Keratinocyte (primary cell): ENCODE data around the gene SLC7A14. TPM values are rescaled to one million over a fixed set of nuclear protein-coding genes. Genes with fewer than 3 reads are reported as not detected.

Experiments used
- DNase-seq: peaks from one replicate; pipeline ENCODE4 v3.0.0-alpha.2; 2011; ENCODE audit warnings: low read depth, missing footprints, low spot score
- FAIRE-seq: peaks from 2 replicates; lab custom pipeline; 2011; peaks lifted over from hg19 to GRCh38; lab: Jason Lieb, UNC
- H2AFZ ChIP-seq: 2 replicates; pipeline ENCODE4 v1.6.0; 2012; ENCODE audit warnings: low read length, control low read depth, inconsistent platforms; ENCODE audit not compliant: control insufficient read depth
- H3K27ac ChIP-seq: 2 replicates; pipeline ENCODE4 v1.5.1; 2011; ENCODE audit warnings: low read length; ENCODE audit not compliant: control insufficient read depth, insufficient read depth
- H3K27me3 ChIP-seq: 3 replicates; pipeline ENCODE4 v1.6.0; 2011; ENCODE audit warnings: low read length; ENCODE audit not compliant: control insufficient read depth, insufficient read depth; ENCODE audit errors: extremely low read depth
- H3K36me3 ChIP-seq, 2 experiments: 2 replicates in 1 of 2; 3 replicates in 1 of 2; pipeline ENCODE4 v1.5.1; 2011; ENCODE audit warnings: low read length in 2 of 2, mild to moderate bottlenecking in 1 of 2; ENCODE audit not compliant: control insufficient read depth in 2 of 2, insufficient read depth in 2 of 2; ENCODE audit errors: extremely low read depth in 1 of 2
- H3K4me1 ChIP-seq: 3 replicates; pipeline ENCODE4 v1.5.1; 2011; ENCODE audit warnings: low read length; ENCODE audit not compliant: control insufficient read depth, insufficient read depth; ENCODE audit errors: extremely low read depth
- H3K4me2 ChIP-seq: 3 replicates; pipeline ENCODE4 v1.6.0; 2011; ENCODE audit warnings: low read depth, low read length; ENCODE audit not compliant: control insufficient read depth, insufficient read depth; ENCODE audit errors: extremely low read depth
- H3K4me3 ChIP-seq, 3 experiments: fragments of 200-600 bp in 1 of 3; sonication (generic) in 1 of 3; 2 replicates in 2 of 3; 3 replicates in 1 of 3; pipeline ENCODE4 v1.5.1; 2011 to 2016; ENCODE audit warnings: low read length in 3 of 3, mild to moderate bottlenecking in 3 of 3, control low read depth in 2 of 3, inconsistent platforms in 1 of 3, low read depth in 1 of 3, mixed read lengths in 1 of 3, mixed run types in 1 of 3, moderate library complexity in 1 of 3; ENCODE audit not compliant: control insufficient read depth in 2 of 3, insufficient read depth in 2 of 3; ENCODE audit errors: extremely low read depth in 1 of 3
- H3K79me2 ChIP-seq: 2 replicates; pipeline ENCODE4 v1.6.0; 2012; ENCODE audit warnings: low read length; ENCODE audit not compliant: control insufficient read depth, insufficient read depth
- H3K9ac ChIP-seq: 3 replicates; pipeline ENCODE4 v1.6.0; 2011; ENCODE audit warnings: low read length; ENCODE audit not compliant: control insufficient read depth, insufficient read depth; ENCODE audit errors: extremely low read depth
- H3K9me1 ChIP-seq: 3 replicates; pipeline ENCODE4 v1.6.0; 2011; ENCODE audit warnings: low read length; ENCODE audit not compliant: control insufficient read depth, insufficient read depth; ENCODE audit errors: extremely low read depth
- H3K9me3 ChIP-seq: 2 replicates; pipeline ENCODE4 v1.5.1; 2012; ENCODE audit warnings: low read depth, low read length; ENCODE audit not compliant: control insufficient read depth
- H4K20me1 ChIP-seq: 3 replicates; pipeline ENCODE4 v1.6.0; 2011; ENCODE audit warnings: low read length; ENCODE audit not compliant: control insufficient read depth, insufficient read depth; ENCODE audit errors: extremely low read depth
- EZH2 ChIP-seq: IDR thresholded peaks from one replicate; pipeline ENCODE4 v1.6.1; 2012; ENCODE audit warnings: inconsistent platforms, mild to moderate bottlenecking, low read length, moderate library complexity
- dilution Hi-C: fragments of 300-500 bp; cut with MboI; formaldehyde crosslinking; loops from one replicate; pipeline ENCODE4 v1.7.0; 2020; ENCODE audit warnings: low sequenced_read_pairs; ENCODE audit not compliant: extremely low pct_ligation_motif_present
- polyA plus RNA-seq, 5 experiments: library from polyadenylated mRNA; depleted of rRNA in 3 of 5; stranded (reverse) in 3 of 5; stranded (forward) in 1 of 5; unstranded in 1 of 5; fragments of >200 nt; gene quantifications; 1 replicate in 1 of 5; 2 replicates in 3 of 5; 3 replicates in 1 of 5; pipeline versions ENCODE4 v1.2.1 to v1.2.3, GENCODE V29; 2011 to 2012; ENCODE audit warnings: missing spikeins in 2 of 5, low read depth in 1 of 5, low replicate concordance in 1 of 5
- TF ChIP-seq, protein P1 (sequence below), 3 experiments: IDR thresholded peaks in 1 of 3; conservative IDR thresholded peaks in 1 of 3; optimal IDR thresholded peaks in 1 of 3; 2 replicates in 2 of 3; 3 replicates in 1 of 3; pipeline versions ENCODE3 to v1.5.1; 2011; ENCODE audit warnings: low read length in 3 of 3, mild to moderate bottlenecking in 3 of 3, moderate library complexity in 2 of 3, control low read depth in 1 of 3, inconsistent platforms in 1 of 3; ENCODE audit not compliant: insufficient read depth in 2 of 3; ENCODE audit errors: extremely low read depth in 1 of 3

The SLC7A14 gene
- polyA plus RNA-seq, 1 donor (not counting 4 experiments of a cell fraction or from before 2014, with no cell fraction given), result not detected

DNA sequence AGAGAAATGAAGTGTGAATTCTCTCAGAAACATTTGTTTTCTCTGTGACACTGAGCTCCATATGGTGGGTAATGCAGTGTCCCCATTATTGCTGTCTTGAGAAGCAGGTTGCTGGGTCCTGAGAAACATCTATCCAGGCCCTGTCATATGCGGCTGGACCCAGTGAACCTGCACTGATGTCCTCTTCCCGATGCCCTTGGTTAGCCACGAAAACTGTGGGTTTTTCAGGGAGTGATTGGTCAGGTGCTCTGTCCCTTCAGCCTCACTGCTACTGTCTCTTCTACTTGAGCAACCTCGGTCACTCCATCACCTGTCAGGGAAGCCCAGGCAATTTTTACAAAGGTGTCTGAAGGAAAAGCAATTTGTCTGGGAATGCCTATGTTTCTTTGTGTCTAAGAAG, 77.0 kb downstream of the SLC7A14 start:
- Histone ChIP-seq H3K4me1 (no peaks in the 10 kb centered on the region), H3K36me3 (no peaks in the 10 kb centered on the region), H3K27me3 (no peaks in the 10 kb centered on the region), H3K79me2 (no peaks in the 10 kb centered on the region), H3K27ac (no peak overlapping the region), H3K4me2 (no peak overlapping the region), H3K4me3 (no peak overlapping the region), H4K20me1 (no peaks in the 10 kb centered on the region), H3K9ac (no peak overlapping the region), H3K9me1 (no peaks in the 10 kb centered on the region), H2AFZ (no peak overlapping the region), H3K9me3 (no peaks in the 10 kb centered on the region)
- no peak for FAIRE-seq
- dilution Hi-C loops, result no loop called here
- TF ChIP-seq EZH2, result no peak
- TF ChIP-seq, protein P1, sequence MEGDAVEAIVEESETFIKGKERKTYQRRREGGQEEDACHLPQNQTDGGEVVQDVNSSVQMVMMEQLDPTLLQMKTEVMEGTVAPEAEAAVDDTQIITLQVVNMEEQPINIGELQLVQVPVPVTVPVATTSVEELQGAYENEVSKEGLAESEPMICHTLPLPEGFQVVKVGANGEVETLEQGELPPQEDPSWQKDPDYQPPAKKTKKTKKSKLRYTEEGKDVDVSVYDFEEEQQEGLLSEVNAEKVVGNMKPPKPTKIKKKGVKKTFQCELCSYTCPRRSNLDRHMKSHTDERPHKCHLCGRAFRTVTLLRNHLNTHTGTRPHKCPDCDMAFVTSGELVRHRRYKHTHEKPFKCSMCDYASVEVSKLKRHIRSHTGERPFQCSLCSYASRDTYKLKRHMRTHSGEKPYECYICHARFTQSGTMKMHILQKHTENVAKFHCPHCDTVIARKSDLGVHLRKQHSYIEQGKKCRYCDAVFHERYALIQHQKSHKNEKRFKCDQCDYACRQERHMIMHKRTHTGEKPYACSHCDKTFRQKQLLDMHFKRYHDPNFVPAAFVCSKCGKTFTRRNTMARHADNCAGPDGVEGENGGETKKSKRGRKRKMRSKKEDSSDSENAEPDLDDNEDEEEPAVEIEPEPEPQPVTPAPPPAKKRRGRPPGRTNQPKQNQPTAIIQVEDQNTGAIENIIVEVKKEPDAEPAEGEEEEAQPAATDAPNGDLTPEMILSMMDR (optimal IDR thresholded peaks at IDR 0.05 in 1 of 3, IDR thresholded peaks at IDR 0.05 in 1 of 3, conservative IDR thresholded peaks at IDR 0.05 in 1 of 3; ENCODE audit: extremely low read depth in 1 of 3, insufficient read depth in 2 of 3, low read length in 3 of 3), result no peak
- no peak for DNase-seq

DNA sequence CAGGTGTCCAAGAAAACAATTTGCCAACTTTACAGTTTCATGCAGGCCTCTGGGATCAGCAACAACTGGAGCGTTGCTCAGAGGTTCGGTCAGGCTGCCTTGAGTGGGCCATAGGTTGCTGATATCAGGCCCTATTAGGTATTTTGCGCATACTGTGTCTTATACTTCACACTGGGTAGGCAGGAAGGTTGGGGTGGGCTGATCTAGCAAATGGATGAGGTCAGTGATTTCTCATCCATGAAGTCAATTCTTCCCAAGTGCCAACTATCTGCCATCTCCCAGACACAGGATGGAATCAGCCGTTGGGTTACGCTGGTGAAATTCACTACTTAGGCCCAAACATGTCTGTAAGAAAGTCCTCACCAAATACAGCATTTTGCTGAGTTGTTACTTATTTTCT, 77.6 kb downstream of the SLC7A14 start:
- DNase-seq (no peak), FAIRE-seq (no peak)
- no peaks in the 10 kb centered on the region for H3K9me1 ChIP-seq
- H3K4me1 ChIP-seq, result no peaks in the 10 kb centered on the region
- H3K79me2 ChIP-seq, result no peaks in the 10 kb centered on the region
- H3K9me3 ChIP-seq, result no peaks in the 10 kb centered on the region
- H4K20me1 ChIP-seq, result no peaks in the 10 kb centered on the region
- no peak overlapping the region for H3K4me2 ChIP-seq
- H3K9ac ChIP-seq, result no peak overlapping the region
- no peak overlapping the region for H2AFZ ChIP-seq
- no peak overlapping the region for H3K27ac ChIP-seq
- H3K4me3 ChIP-seq, result no peak overlapping the region
- dilution Hi-C loops, result no loop called here
- TF ChIP-seq EZH2, result no peak
- TF ChIP-seq, protein P1 (optimal IDR thresholded peaks at IDR 0.05 in 1 of 3, IDR thresholded peaks at IDR 0.05 in 1 of 3, conservative IDR thresholded peaks at IDR 0.05 in 1 of 3; ENCODE audit: extremely low read depth in 1 of 3, insufficient read depth in 2 of 3, low read length in 3 of 3), result no peak
- H3K36me3 ChIP-seq, result no peaks in the 10 kb centered on the region
- no peaks in the 10 kb centered on the region for H3K27me3 ChIP-seq
